Heart left ventricle (tissue), 13 donors: ENCODE results near the gene GJB4.

ENCODE experiments used
- CTCF ChIP-seq, 12 donors: fragments of 200-600 bp; sonication (generic) in 4 of 12; IDR thresholded peaks; one replicate each; pipeline versions ENCODE4 v1.5.0 to v1.8.0; 2018 to 2022; ENCODE audit warnings: antibody characterized with exemption in 12 of 12, mild to moderate bottlenecking in 5 of 12
- POLR2A ChIP-seq, 2 donors: fragments of 450-650 bp; IDR thresholded peaks; one replicate each; pipeline ENCODE4 v1.6.1; 2017; ENCODE audit warnings: antibody characterized with exemption in 2 of 2, mild to moderate bottlenecking in 2 of 2, moderate library complexity in 2 of 2
- donor health status: ischemic (EF 13 %, LVEDD 7.1; RV severe dilation, severe dysfunction).
- donor health status: DM: no; HTN: yes; CAD: no.
- donor health status: DM: no; HTN: no; CAD: no.
- donor health status: ischemic (EF 25% LVEDD 6.9; RV normal size, moderate dysfunction).
- donor health status: ischemic (EF 25% LVEDD 5.7; RV mildly dilated, moderate dysfunction).
- donor health status: ischemic (EF 35%, LVEDD 5.7; RV mildly dilated, moderate dysfunction).
- donor health status: nonischemic (EF 11% LVEDD 7.7; RV severe dilation, severe dysfunction).
- donor health status: DM: yes; HTN: yes; CAD: no.
- donor health status: PGD.
- donor health status: ischemic (EF 29% LVEDD 5.4; RV normal size, mild dysfunction).
- donor health status: nonischemic (EF 23%, LVEDD 6.1; RV moderate dilation, normal function).

DNA sequence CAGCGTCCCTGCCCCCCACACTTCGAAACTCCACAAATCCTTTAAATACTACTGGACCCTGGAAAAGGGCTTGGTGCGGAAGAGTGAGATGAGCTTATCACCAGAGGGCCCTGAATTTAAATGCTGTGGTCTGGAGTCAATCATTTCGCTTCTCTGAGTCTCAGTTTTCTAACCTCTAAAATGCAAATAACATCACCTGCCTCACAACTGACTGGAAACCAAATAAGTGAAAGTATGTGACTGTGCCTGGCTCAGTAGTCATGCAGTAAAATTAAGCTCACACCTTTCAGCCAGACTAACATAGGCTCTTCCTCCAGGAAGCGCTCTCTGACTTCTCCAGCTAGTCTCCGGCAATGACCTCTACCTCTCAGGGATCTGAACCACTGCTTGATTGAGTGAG, 37.5 kb downstream of the GJB4 start:
- TF ChIP-seq CTCF (IDR thresholded peaks at IDR 0.05) (no peak), POLR2A (IDR thresholded peaks at IDR 0.05) (no peak)
